Muscle of arm (tissue), 12 donors: Measurements from ENCODE around the gene RNF121. TPM values are rescaled to one million over a fixed set of nuclear protein-coding genes. Genes with fewer than 3 reads are reported as not detected.

ENCODE experiments used
- DNase-seq: peaks from one replicate; pipeline ENCODE4 v3.0.0-alpha.2; 2013
- polyA plus RNA-seq, 12 donors: library from polyadenylated mRNA; unstranded; fragments of 120-200 nt; gene quantifications; one replicate each; pipeline ENCODE4 v1.2.1, GENCODE V29; 2013; ENCODE audit not compliant: insufficient read length in 12 of 12

Gene RNF121
- polyA plus RNA-seq, 12 donors, result 24.4 to 35.4 (median 29.2) TPM; not detected in 1

DNA sequence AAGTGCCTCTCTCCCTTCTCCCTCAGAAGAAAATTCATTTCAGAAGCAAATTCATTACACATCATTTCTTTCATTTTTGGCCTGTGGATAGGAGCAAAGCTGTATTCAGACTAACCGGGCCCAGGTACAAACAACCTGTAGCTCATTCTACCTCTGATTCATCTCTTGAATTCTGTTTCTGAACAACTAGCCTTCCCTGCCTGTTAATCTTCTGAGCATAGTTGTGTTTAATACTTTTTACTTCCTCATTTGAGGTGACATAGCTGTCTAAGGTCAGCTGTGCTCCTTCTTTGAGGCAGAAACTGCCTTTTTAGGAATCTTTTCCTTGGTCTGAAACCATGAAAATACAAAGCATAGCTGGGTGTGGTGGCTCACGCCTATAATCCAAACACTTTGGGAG, 57.3 kb downstream of the RNF121 start:
- no peak for DNase-seq

DNA sequence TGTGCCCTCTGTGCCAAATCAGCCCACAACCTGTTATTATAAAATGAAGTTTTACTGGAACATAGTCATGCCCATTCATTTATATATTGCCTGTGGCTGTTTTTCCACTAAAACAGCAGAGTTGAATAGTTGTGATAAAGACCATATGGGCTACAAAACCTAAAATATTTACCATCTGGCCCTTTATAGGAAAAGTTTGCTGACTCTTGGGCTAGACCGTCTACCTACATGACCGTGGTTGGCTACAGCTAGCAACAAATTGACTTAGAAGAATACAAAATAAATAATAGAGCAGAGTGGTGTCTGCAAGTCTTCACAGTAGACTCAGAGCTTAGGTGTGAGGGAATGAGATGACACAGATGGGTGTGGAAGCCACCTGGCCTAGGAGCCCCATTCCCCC, 58.7 kb downstream of the RNF121 start:
- DNase-seq, result no peak

DNA sequence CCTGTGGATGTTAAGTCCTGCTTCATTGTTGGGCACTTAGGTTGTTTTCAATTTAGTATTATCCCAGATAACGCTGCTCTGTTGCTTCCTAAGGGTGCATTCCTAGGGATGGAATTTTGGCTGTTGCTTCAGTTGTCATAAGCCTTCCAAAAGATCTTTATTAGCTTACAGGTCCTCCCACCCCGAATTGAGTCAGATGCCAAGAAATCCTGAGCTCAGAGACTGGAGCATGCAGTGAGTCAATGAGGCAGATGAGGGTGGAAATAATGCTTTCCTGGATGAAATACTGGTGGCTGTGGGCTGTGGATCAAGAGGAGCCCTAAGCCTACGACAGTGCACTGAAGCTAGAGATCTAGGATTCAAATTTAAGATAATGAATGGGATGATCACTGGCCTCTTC, 59.2 kb downstream of the RNF121 start:
- DNase-seq, result peak; percentile 58

DNA sequence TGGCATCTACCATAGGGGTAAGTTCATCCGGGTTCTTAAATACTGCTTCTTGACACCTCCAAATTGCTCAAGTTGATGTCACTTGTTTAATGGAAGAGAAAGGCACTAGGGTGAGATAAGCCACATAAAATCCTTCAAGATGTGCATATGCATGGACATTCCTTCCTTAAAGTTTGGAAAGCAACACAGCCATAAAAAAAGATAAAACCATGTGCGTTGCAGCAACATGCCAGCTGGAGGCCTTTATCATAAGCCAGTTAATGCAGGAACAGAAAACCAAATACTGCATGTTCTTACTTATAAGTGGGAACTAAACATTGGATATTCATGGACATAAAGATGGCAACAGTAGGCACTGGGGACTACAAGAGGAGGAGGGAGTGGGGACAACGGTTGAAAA, 61.9 kb downstream of the RNF121 start:
- no peak for DNase-seq

DNA sequence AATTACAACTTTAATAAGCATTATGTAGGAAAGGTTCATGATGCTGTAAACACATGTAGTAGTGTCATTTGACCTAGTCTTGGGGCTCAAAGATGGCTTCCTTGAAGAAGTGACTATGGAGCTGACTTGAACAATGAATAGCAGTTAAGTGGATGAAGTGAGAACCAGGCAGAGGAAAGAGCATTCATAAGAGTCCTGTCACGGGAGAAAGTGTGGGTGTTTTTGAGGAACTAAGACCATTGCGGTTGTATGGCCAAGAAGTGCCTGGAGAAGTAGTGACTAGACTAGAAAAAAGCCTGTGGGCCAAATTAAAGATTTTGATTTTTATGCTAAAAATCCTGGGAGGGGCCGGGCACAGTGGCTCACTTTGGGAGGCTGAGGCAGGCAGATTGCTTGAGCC, 62.6 kb downstream of the RNF121 start:
- DNase-seq, result no peak

DNA sequence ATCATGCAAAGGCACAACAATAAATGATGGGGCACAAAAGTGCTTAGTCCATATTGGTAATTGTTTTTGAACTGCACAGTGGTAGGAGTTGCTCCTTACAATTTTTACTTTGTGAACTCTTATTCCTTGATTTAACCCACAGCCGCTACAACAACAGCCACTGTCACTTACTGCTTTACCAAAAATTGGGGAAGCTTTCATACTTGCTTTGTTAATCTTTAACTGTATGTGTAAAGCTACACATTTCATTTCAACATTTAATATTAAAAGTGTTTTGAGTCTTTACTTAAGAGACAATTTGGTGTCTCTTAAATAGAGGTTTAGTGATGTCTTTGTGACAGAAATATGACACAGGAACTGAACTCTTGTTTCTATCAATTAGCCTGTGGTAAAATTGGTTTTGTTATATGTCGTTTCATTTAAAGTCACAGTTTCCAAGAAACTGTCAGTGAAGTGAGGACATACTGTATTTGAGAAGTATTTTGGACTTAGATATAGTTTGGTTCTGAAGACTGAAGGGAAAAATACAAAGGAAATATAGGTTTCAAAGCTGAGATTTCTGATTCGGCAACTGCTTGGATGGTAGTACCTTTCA, 63.4 kb downstream of the RNF121 start:
- DNase-seq, result no peak

DNA sequence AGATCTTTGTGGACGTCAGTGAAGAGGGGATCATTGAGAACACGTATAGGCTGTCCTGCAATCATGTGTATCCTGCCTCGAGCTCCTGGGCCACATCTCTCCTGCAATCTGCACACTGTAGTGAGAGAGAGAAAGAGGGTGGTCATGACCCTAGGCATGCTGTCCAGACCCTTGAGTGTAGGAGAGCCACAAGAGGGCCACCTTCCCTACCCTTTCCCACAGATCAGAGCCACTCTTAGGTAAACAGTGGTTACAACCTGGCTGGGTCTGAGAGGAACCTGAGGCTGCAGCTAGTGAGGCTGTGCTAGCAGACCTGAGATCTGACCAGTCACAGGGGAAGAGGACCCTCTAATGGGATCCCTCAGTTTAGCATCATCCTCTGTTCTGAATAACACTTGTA, 65.9 kb downstream of the RNF121 start:
- no peak for DNase-seq

DNA sequence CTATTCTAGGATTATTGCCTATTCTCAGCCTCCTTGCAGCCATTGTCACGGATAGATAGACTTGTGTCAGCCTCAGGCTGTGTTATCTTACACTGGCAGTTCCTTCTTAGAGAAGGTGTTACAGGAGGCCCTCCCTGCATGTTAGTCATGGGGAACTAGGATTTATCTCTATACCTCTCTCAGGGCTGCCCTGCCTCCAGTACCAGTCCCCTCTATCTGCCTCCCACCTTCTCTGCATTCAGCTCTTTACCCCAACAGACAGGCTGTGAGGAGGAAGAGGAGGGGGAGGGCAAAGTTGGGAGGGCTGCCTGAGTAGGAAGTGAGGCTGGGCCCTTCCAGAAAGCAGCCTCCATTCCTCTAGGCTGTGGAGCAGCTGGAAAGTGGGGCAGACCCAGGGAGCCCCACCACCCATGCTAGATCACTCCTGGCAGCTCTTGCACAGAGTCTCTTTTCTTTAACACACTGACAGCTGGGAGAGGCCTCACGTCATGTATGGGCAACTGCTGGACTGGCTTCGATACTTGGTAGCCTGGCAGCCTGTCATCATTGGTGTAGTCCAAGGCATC, 67.0 kb downstream of the RNF121 start:
- no peak for DNase-seq

DNA sequence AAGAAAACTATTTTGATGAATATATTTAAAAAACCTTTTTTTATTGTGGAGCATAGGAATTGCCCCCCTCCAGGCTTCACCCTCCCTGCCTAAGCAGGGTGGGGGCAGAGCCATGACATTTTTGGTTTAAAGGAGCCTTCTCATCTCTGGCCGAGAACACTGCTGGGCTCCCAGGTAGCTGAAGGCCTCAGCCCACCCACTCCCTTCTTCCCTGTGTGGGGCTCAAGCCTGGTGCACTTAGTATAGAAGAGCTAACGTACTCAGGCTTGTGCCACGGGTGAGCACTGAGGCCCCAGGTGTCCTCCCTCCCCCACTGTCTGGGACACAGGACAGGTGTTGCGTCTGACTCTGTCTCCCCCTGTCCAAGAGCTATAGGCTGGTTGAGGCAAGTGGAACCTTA, 67.7 kb downstream of the RNF121 start:
- DNase-seq, result no peak

DNA sequence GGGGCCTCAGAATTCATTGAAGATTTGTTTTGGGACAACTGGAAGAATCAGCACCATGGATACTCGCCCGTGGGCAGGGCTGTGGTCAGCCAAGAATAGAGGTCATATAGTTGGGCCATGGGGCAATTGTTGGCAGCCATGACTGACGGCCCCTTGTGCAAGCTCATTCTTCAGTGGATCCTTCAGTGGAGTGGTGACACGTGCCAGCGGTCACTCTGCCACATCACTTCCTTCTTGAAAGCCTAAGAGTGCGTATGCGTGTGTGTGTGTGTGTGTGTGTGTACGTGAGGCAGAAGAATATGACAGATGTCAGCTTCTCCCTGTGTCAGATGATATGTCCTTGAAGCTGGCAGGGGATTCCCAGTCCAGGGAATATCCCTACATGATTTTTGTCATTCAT, 68.1 kb downstream of the RNF121 start:
- DNase-seq, result no peak

DNA sequence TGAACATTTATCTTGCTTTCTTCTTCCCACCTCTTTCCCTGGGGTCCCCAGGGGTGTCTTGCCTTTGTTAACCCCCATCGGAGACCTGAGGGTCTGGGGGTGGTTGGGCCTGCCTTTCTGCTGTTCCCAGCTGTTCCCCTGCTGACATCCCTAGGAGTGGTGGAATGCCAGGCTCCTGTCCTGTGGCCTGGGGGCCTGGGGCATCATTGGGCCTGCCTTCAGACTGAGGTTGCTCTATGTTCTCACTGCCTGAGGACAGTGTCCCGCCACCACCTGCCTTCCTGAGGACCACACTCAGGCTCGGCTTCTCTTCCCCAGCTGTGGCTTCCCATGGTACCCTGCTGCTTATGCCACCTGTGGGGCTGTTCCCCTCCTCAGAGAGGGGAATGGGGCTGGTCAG, 68.7 kb downstream of the RNF121 start:
- no peak for DNase-seq

DNA sequence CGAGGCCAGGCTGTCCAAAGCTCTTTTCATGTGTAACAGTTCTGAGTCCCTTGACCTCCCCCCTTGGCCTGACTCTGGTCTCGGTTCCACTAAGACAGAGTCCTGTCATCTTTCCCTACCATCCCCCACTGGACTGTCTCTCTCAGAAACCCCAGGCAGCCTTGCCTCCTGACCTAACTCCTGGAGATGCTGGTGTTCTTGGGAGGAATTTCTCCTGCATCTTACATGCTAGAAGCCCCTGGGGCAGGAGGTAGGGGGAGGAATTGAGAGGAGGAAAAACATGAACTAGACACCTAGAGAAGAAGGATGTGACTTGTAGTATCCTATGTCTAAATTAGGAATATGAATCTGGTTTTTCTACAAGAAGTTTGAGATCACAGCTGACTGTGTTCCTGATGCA, 69.2 kb downstream of the RNF121 start:
- no peak for DNase-seq

DNA sequence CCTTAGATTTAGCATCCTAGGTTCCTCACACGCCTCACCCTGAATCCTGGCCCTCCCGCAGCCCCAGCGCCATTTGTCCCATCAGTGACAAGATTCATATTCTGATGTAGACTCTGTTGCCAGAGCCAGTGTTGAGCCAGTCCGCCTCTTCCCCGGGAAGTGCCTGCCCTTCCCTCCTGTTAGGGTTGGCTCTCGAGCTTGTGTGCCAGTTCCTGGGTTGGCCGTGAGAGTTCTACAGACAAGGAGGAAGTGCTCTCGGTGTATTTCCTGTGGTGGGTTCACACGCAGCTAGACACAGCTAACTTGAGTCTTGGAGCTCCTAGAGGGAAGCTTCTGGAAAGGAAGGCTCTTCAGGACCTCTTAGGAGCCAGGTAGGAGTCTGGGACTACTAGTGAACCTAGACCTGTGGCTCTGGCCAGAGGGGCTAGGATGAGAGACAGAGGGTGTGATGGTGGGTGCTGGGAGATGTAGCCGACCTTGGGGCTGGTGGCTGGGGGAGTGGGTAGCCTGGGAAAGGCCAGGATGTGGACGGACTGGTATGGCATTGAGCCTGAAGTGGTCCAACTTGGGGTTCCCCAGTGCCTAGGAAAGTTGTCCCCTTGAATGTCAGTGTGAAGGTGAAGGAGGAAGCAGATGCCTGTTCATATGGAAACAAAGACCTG, 69.9 kb downstream of the RNF121 start, which contains the start of gene IL18BP:
IL18BP (plus strand) TSS at position 261 of the 662 bp plus-strand sequence. CDS start 1,076 bp downstream, outside the sequence.
- DNase-seq, result no peak

DNA sequence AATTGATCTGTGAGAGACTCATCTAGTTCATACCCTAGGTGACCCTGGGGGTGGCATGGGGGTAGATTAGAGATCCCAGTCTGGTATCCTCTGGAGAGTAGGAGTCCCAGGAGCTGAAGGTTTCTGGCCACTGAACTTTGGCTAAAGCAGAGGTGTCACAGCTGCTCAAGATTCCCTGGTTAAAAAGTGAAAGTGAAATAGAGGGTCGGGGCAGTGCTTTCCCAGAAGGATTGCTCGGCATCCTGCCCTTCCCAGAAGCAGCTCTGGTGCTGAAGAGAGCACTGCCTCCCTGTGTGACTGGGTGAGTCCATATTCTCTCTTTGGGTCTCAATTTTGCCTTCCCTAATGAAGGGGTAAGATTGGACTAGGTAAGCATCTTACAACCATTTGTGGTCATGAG, 70.5 kb downstream of the RNF121 start:
- no peak for DNase-seq

DNA sequence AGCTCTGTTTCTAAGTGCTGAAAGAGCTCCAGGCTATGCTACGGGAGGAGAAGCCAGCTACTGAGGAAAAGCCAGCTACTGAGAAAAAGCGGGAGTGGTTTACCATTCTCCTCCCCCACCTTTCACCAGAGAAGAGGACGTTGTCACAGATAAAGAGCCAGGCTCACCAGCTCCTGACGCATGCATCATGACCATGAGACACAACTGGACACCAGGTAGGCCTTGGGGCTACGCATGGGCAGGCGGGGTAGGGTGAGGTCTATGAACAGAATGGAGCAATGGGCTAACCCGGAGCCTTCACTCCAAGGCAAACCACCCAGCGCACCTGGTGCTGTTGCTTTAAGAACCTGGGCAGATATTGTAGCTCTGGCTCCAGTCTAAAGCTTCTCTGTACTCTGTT, 71.0 kb downstream of the RNF121 start:
- DNase-seq, result no peak

DNA sequence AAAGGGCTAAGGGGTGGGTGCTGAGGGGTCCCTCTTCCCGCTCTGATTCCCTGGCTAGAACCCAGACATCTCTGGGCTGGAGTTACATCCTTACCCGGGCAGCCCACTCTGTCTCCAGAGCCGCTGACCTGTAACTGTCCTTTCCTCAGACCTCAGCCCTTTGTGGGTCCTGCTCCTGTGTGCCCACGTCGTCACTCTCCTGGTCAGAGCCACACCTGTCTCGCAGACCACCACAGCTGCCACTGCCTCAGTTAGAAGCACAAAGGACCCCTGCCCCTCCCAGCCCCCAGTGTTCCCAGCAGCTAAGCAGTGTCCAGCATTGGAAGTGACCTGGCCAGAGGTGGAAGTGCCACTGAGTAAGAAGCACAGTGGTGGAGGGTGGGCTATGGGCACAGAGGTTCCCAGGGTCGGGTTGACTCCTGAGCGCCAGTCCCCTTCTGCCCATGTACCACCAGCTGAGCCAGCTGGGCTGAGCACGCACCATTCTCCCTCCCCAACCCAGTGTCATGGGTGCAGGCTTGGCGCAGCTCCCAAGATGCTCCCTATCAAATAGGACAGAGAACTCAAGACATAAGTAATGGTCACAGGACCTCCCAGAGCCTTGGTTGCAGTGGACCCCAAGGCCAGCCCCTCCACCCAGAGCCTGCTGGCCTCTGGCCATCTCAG, 71.5 kb downstream of the RNF121 start:
- DNase-seq, result no peak

DNA sequence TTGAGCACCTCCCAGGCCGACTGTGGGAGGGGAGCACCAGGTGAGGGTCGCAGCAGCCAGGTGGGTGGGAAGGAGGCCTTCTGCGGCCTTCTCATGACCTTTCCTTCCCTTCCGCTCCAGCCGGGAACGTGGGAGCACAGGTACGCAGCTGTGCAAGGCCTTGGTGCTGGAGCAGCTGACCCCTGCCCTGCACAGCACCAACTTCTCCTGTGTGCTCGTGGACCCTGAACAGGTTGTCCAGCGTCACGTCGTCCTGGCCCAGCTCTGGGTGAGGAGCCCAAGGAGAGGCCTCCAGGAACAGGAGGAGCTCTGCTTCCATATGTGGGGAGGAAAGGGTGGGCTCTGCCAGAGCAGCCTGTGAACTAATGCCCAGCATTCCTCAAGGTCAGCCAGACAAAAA, 72.4 kb downstream of the RNF121 start:
- no peak for DNase-seq

DNA sequence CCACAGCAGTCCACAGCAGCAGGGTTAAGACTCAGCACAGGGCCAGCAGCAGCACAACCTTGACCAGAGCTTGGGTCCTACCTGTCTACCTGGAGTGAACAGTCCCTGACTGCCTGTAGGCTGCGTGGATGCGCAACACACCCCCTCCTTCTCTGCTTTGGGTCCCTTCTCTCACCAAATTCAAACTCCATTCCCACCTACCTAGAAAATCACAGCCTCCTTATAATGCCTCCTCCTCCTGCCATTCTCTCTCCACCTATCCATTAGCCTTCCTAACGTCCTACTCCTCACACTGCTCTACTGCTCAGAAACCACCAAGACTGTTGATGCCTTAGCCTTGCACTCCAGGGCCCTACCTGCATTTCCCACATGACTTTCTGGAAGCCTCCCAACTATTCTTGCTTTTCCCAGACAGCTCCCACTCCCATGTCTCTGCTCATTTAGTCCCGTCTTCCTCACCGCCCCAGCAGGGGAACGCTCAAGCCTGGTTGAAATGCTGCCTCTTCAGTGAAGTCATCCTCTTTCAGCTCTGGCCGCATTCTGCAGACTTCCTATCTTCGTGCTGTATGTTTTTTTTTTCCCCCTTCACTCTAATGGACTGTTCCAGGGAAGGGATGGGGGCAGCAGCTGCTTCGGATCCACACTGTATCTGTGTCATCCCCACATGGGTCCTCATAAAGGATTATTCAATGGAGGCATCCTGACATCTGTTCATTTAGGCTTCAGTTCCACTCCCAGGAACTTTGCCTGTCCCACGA, 73.2 kb downstream of the RNF121 start:
- DNase-seq, result peak; percentile 41

DNA sequence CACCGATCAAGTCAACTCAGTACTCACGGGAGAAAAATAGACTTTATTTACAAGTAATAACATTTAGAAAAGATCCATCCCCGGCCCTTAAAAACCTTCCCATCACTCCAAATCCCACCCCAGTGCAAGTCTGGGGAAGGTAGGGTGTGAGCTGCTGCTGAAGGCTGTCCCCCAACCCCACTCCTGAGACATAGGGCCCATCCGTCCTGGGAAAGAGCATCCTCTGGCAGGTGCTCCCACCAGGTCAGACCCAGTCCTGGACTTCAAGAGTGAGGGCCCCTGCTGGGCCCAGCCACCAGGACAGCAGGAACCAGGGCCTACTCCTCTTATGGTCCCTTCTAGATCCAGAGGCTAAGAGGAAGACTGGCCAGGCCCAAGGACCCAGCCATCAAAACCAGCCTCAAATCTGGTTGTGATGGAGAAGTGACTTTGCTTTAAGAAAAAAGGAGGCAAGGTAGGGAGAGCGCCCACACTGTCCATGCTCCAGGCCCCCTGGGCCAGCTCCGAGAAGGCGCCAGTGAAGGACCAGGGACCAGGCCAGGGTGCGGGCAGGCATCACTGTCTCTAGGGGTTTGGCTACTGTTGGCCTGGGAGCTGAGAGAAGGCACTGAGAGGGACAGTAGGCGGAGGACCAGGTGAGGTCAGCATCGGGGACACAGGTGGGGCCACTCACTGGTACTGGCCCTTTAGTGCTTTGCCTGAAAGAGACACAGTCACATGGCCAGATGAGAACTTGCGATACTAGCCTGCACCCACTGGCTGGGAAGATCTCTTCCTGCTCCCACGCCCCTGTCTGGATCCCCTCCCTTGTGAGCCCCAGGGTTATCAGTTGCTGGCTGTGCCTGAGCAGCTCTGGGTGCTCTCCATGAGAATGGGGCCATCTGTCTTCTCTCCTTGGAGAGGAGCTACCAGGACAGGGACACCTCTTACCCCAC, 74.3 kb downstream of the RNF121 start:
- no peak for DNase-seq

DNA sequence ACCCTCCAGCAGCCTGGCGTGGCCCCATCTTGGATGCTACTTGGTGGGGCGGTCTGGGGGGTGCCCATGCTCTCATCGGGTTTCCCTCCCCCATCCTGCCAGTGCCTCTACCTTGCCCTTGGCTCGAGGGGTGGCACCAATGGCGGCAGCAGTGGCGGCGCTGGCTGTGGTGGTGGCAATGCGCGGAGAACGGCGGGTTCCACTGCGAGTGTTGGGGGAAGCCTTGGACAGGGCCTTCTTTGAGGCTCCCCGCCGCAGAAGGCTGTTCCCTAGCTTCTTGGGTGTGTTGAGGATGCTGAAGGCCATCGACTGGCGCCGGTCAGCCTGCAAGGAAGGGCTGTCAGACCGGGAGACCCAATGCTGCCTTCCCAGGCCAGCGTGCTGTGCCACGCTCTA, 74.9 kb downstream of the RNF121 start:
- no peak for DNase-seq
